H1 (cell line): Measurements from ENCODE around the gene GAS7.
A peak's percentile ranks its signal among the peaks of the same experiment; 100 is the strongest.

ENCODE experiments used
- BACH1 ChIP-seq: IDR thresholded peaks from 2 replicates; pipeline ENCODE4 v1.6.1; 2012; ENCODE audit warnings: low read length, improper control_type of control experiment
- CTCF ChIP-seq, 3 experiments: IDR thresholded peaks; 1 replicate in 2 of 3; 2 replicates in 1 of 3; pipeline versions ENCODE4 v1.5.1 to v1.6.1; 2011; ENCODE audit warnings: low read length in 3 of 3, mild to moderate bottlenecking in 3 of 3, inconsistent platforms in 2 of 3, low read depth in 1 of 3, moderate library complexity in 1 of 3; ENCODE audit not compliant: insufficient read depth in 1 of 3; ENCODE audit errors: control extremely low read depth in 1 of 3
- EP300 ChIP-seq, 2 experiments: IDR thresholded peaks; 1 replicate in 1 of 2; 2 replicates in 1 of 2; pipeline ENCODE4 v1.6.1; 2011 to 2012; ENCODE audit warnings: low read depth in 2 of 2, low read length in 2 of 2, mild to moderate bottlenecking in 2 of 2, borderline replicate concordance in 1 of 2, inconsistent platforms in 1 of 2, moderate library complexity in 1 of 2
- HDAC6 ChIP-seq: IDR thresholded peaks from one replicate; pipeline ENCODE4 v1.7.1; 2012; ENCODE audit warnings: low read depth, mild to moderate bottlenecking, inconsistent platforms, low read length, moderate library complexity
- MAFK ChIP-seq: IDR thresholded peaks from 2 replicates; pipeline ENCODE4 v1.6.1; 2012; ENCODE audit warnings: low read depth, mild to moderate bottlenecking, improper control_type of control experiment, low read length
- PHF8 ChIP-seq: fragments of 200-600 bp; sonication (generic); conservative IDR thresholded peaks from 2 replicates; pipeline ENCODE4 v1.7.1; 2012; ENCODE audit warnings: low read depth, mild to moderate bottlenecking, inconsistent platforms, low read length, moderate library complexity
- POLR2A ChIP-seq, 2 experiments: IDR thresholded peaks; 1 replicate in 1 of 2; 2 replicates in 1 of 2; pipeline ENCODE4 v1.6.1; 2011; ENCODE audit warnings: low read depth in 2 of 2, low read length in 2 of 2, mild to moderate bottlenecking in 2 of 2; ENCODE audit errors: control extremely low read depth in 1 of 2
- SP2 ChIP-seq: IDR thresholded peaks from 2 replicates; pipeline ENCODE4 v1.6.1; 2012; ENCODE audit warnings: mild to moderate bottlenecking, low read length, inconsistent platforms
- TBP ChIP-seq: IDR thresholded peaks from 2 replicates; pipeline ENCODE4 v1.6.1; 2011; ENCODE audit warnings: low read depth, low read length, improper control_type of control experiment

- TF ChIP-seq TBP: no peak
- no peak for TF ChIP-seq POLR2A (IDR thresholded peaks at IDR 0.05; ENCODE audit: control extremely low read depth in 1 of 2, low read depth in 2 of 2, low read length in 2 of 2)
- no peak for TF ChIP-seq EP300 (IDR thresholded peaks at IDR 0.05; ENCODE audit: borderline replicate concordance in 1 of 2, low read depth in 2 of 2, low read length in 2 of 2)
- TF ChIP-seq CTCF (IDR thresholded peaks at IDR 0.05; ENCODE audit: control extremely low read depth in 1 of 3, insufficient read depth in 1 of 3, low read depth in 1 of 3, low read length in 3 of 3): peak; percentile 60 to 79 (median 66)
- TF ChIP-seq PHF8: no peak
- no peak for TF ChIP-seq BACH1
- no peak for TF ChIP-seq MAFK
- TF ChIP-seq SP2: no peak
- no peak for TF ChIP-seq HDAC6
Measured at GRCh38 chr17:9987779-9988585, 210.4 kb downstream of the GAS7 start.
